RCC 7860 (cell line): ENCODE results near the gene SLAMF8.
A peak's percentile ranks its signal among the peaks of the same experiment; 100 is the strongest.

ENCODE experiments used
- DNase-seq: peaks from one replicate; pipeline ENCODE4 v3.0.0-alpha.2; 2015; ENCODE audit warnings: low spot score
- FAIRE-seq: peaks from 2 replicates; lab custom pipeline; 2012; peaks lifted over from hg19 to GRCh38; lab: Jason Lieb, UNC

The SLAMF8 gene

GRCh38 chr1:159826441-159827101 lies at the start of gene SLAMF8:
SLAMF8 (plus strand) TSS chr1:159826873; CDS start chr1:159826899, 26 bp downstream.
- DNase-seq (peak; percentile 17), FAIRE-seq (no peak)

GRCh38 chr1:159778266-159778665 lies 48.4 kb upstream of the SLAMF8 start:
- DNase-seq: no peak
- FAIRE-seq: no peak

- DNase-seq (no peak), FAIRE-seq (no peak)
Measured at GRCh38 chr1:159779403-159779851, 47.2 kb upstream of the SLAMF8 start.

GRCh38 chr1:159780583-159781582 lies 45.8 kb upstream of the SLAMF8 start, which contains the start of gene DUSP23:
DUSP23 (plus strand) TSS chr1:159780962; CDS start chr1:159781101, 139 bp downstream.
- DNase-seq: peak; percentile 94
- peak; percentile 94 for FAIRE-seq

GRCh38 chr1:159781992-159782391 lies 44.7 kb upstream of the SLAMF8 start:
- FAIRE-seq (no peak), DNase-seq (no peak)

- DNase-seq (no peak), FAIRE-seq (no peak)
Measured at GRCh38 chr1:159783724-159784123, 42.9 kb upstream of the SLAMF8 start.

GRCh38 chr1:159786465-159786864 lies 40.2 kb upstream of the SLAMF8 start:
- no peak for FAIRE-seq
- no peak for DNase-seq

- no peak for DNase-seq
- no peak for FAIRE-seq
Measured at GRCh38 chr1:159786966-159787365, 39.7 kb upstream of the SLAMF8 start.

GRCh38 chr1:159790237-159790917 lies 36.3 kb upstream of the SLAMF8 start:
- DNase-seq (no peak), FAIRE-seq (no peak)

- no peak for FAIRE-seq
- no peak for DNase-seq
Measured at GRCh38 chr1:159791031-159791430, 35.6 kb upstream of the SLAMF8 start.

GRCh38 chr1:159791461-159791860 lies 35.2 kb upstream of the SLAMF8 start:
- no peak for DNase-seq
- FAIRE-seq: no peak

GRCh38 chr1:159795534-159795933 lies 31.1 kb upstream of the SLAMF8 start:
- no peak for DNase-seq
- no peak for FAIRE-seq

- peak; percentile 77 for FAIRE-seq
- peak; percentile 79 for DNase-seq
Measured at GRCh38 chr1:159798893-159799292, 27.8 kb upstream of the SLAMF8 start.

GRCh38 chr1:159799446-159799985 lies 27.2 kb upstream of the SLAMF8 start:
- FAIRE-seq: no peak
- DNase-seq: peak; percentile 7

GRCh38 chr1:159800177-159800930 lies 26.3 kb upstream of the SLAMF8 start:
- no peak for FAIRE-seq

GRCh38 chr1:159802111-159802510 lies 24.6 kb upstream of the SLAMF8 start, which contains the start of gene FCRL6:
FCRL6 (plus strand) TSS chr1:159802360; CDS start chr1:159802425, 65 bp downstream.
- DNase-seq (no peak), FAIRE-seq (no peak)

More at GRCh38 chr1:159800177-159800930, 26.3 kb upstream of the SLAMF8 start:
- DNase-seq: no peak

GRCh38 chr1:159803956-159804689 lies 22.6 kb upstream of the SLAMF8 start:
- DNase-seq: no peak
- FAIRE-seq: no peak

GRCh38 chr1:159804924-159805323 lies 21.7 kb upstream of the SLAMF8 start:
- DNase-seq (peak; percentile 7), FAIRE-seq (no peak)

GRCh38 chr1:159815926-159816325 lies 10.7 kb upstream of the SLAMF8 start:
- FAIRE-seq (no peak), DNase-seq (no peak)
